Psoas muscle (tissue), 8 donors: ENCODE data around the gene PRND. TPM values are rescaled to one million over a fixed set of nuclear protein-coding genes. Genes with fewer than 3 reads are reported as not detected.

Source experiments
- ATAC-seq, 4 donors: fragments of 200-7000 bp; cut with Tn5 transposase; one replicate each; pipeline ENCODE4 v1.9.1; 2020; ENCODE audit warnings: moderate library complexity in 3 of 4, mild to moderate bottlenecking in 2 of 4
- DNase-seq, 2 donors: peaks; one replicate each; pipeline ENCODE4 v3.0.0-alpha.2; 2020
- H3K27ac ChIP-seq: fragments of 200-600 bp; one replicate; pipeline ENCODE4 v1.8.0; 2022
- H3K27me3 ChIP-seq, 3 donors: fragments of 200-600 bp in 1 of 3; one replicate each; pipeline versions ENCODE4 v1.6.1 to v1.8.0; 2013 to 2022; ENCODE audit warnings: low read length in 2 of 3, mild to moderate bottlenecking in 2 of 3, moderate library complexity in 1 of 3; ENCODE audit not compliant: insufficient read depth in 3 of 3
- H3K36me3 ChIP-seq, 2 donors: fragments of 200-600 bp in 1 of 2; one replicate each; pipeline versions ENCODE4 v1.6.1 to v1.8.0; 2013 to 2022; ENCODE audit warnings: low read depth in 1 of 2, mild to moderate bottlenecking in 1 of 2, moderate library complexity in 1 of 2; ENCODE audit not compliant: insufficient read depth in 1 of 2
- H3K4me1 ChIP-seq: fragments of 200-600 bp; one replicate; pipeline ENCODE4 v1.8.0; 2022
- H3K4me3 ChIP-seq: fragments of 200-600 bp; one replicate; pipeline ENCODE4 v1.8.0; 2022; ENCODE audit warnings: mild to moderate bottlenecking
- H3K9me3 ChIP-seq: fragments of 200-600 bp; one replicate; pipeline ENCODE4 v1.8.0; 2022
- CTCF ChIP-seq: fragments of 200-600 bp; IDR thresholded peaks from one replicate; pipeline ENCODE4 v1.8.0; 2022; ENCODE audit warnings: antibody characterized with exemption
- WGBS, 3 donors: extraction: QIAGEN DNeasy Blood & Tissue Kit; methylation state at CpG; one replicate each; pipeline versions ENCODE4 v1.1.6 to v1.1.7; 2013; 5-methylcytosine and 5-hydroxymethylcytosine counted together
- intact Hi-C, 2 donors: fragments of 100-400 bp; cut with DNase I; formaldehyde crosslinking; loops; one replicate each; pipeline versions ENCODE4 v1.11.0 to v1.14.2; 2022
- long read RNA-seq, 2 donors: library from polyadenylated mRNA; unstranded; transcript quantifications; one replicate each; pipeline ENCODE4 v2.0.0, GENCODE V29; 2021
- polyA plus RNA-seq, 3 donors: library from polyadenylated mRNA; stranded (reverse); fragments of 200-250 nt; gene quantifications; one replicate each; pipeline ENCODE4 v1.2.3, GENCODE V29; 2013
- total RNA-seq, 4 donors: library from RNA; stranded (reverse); fragmentation: NEBNext Ultra II Directional in 2 of 4; extraction: Animal tissue kit (Norgen Biotek cat#: 25700) in 2 of 4; gene quantifications; one replicate each; pipeline versions ENCODE4 v1.2.1 to v1.2.4, GENCODE V29; 2021 to 2023
- donor health status: healthy with polysubstance abuse.
- donor health status: DM: no; HTN: no; CAD: no; lungs with moderate emphysema.
- donor health status: Bipolar disorder and iron deficiency.
- donor health status: healthy.
- donor health status: DM: yes; HTN: yes; CAD: no.
- donor health status: DM: no; HTN: no; CAD: no.
- donor health status: DM: no; HTN: no; CAD: no.
- donor health status: DM: yes; HTN: yes; CAD: no.

Gene PRND
- not detected for total RNA-seq
- not detected for polyA plus RNA-seq
- long read RNA-seq, donor 1 = 0 reads
- long read RNA-seq, donor 2 = 0 reads

DNA sequence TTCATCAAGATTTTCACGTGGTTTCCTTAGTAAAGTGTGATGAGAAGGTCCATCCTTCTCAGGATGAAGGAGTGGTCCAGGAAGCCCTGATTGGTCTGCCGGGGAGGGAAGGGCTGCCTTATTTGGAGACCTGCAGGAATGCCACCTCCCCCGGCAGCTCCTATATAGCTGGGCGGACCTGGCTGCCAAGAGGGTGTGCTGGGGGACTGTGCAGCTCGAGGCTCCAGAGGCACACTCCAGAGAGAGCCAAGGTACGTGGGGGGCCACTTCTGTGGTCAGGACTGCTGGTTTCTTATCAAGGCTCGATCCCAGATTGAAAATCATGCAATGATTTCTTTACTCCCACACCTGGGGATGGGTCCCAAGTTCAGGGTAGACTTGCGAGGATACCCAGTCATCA is at the start of gene PRND:
PRND (plus strand) TSS at position 191 of the 400 bp plus-strand sequence. CDS start 2,643 bp downstream, outside the sequence.
- intact Hi-C loops = loop anchor here in 1 of 2 donors (2.0 kb wide), 1 partner anchor 113 kb away; no protein-coding TSS in a partner anchor
- DNase-seq (no peak), ATAC-seq (no peak)
- no peak for TF ChIP-seq CTCF
- Histone ChIP-seq H3K36me3 (no peaks in the 10 kb centered on the region), H3K9me3 (no peaks in the 10 kb centered on the region), H3K4me1 (no peaks in the 10 kb centered on the region), H3K27ac (no peak within 1 kb of the TSS), H3K4me3 (peak within 1 kb of the TSS; percentile 8), H3K27me3 (no peaks in the 10 kb centered on the region)
- WGBS, 3 donors = 83 to 86% (median 84%) methylated on average over 8 of the region's 8 CpGs

DNA sequence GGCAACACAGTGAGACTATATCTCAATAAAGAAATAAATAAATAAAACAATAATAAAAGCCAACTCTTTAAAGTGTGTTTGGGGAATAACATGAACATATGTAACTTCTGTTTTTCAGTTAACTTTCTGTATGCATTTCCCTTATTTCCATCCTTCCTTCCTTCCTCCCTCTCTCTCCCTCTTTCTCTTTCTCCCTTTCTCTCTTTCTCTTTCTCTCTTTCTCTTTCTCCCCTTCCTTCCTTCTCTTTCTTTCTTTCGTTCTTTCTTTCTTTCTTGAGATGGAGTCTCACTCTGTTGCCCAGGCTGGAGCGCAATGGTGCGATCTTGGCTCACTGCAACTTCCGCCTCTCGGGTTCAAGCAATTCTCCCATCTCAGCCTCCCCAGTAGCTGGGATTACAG is 48.8 kb upstream of the PRND start:
- no peaks in the 10 kb centered on the region for H3K9me3 ChIP-seq
- 94 to 98% (median 97%) methylated on average over 5 of the region's 5 CpGs for WGBS, 3 donors
- H3K27ac ChIP-seq = no peak overlapping the region
- no peak overlapping the region for H3K4me3 ChIP-seq
- no peaks in the 10 kb centered on the region for H3K4me1 ChIP-seq
- no peak for DNase-seq
- H3K27me3 ChIP-seq = no peaks in the 10 kb centered on the region
- no peak for ATAC-seq
- no peaks in the 10 kb centered on the region for H3K36me3 ChIP-seq
- no peak for TF ChIP-seq CTCF
- intact Hi-C loops = no loop called here

GRCh38 chr20:4673371-4674001 is 48.2 kb upstream of the PRND start:
- WGBS, 3 donors = 59 to 65% (median 65%) methylated on average over 5 of the region's 5 CpGs
- H3K4me1 ChIP-seq = no peaks in the 10 kb centered on the region
- DNase-seq = no peak
- no peak overlapping the region for H3K4me3 ChIP-seq
- no peak for ATAC-seq
- no peaks in the 10 kb centered on the region for H3K27me3 ChIP-seq
- no peak for TF ChIP-seq CTCF
- H3K27ac ChIP-seq = no peak overlapping the region
- H3K36me3 ChIP-seq = no peaks in the 10 kb centered on the region
- intact Hi-C loops = no loop called here
- H3K9me3 ChIP-seq = no peaks in the 10 kb centered on the region

- no peak for TF ChIP-seq CTCF
- intact Hi-C loops = no loop called here
- no peak overlapping the region for H3K4me3 ChIP-seq
- no peaks in the 10 kb centered on the region for H3K9me3 ChIP-seq
- H3K4me1 ChIP-seq = no peaks in the 10 kb centered on the region
- H3K27ac ChIP-seq = no peak overlapping the region
- ATAC-seq = no peak
- H3K27me3 ChIP-seq = no peaks in the 10 kb centered on the region
- DNase-seq = no peak
- H3K36me3 ChIP-seq = no peaks in the 10 kb centered on the region
Measured at GRCh38 chr20:4674672-4675071, 47.0 kb upstream of the PRND start.

GRCh38 chr20:4677846-4678245 is 43.9 kb upstream of the PRND start:
- no peaks in the 10 kb centered on the region for H3K36me3 ChIP-seq
- no peak for TF ChIP-seq CTCF
- WGBS, 3 donors = 89 to 93% (median 89%) methylated on average over 2 of the region's 2 CpGs
- no peaks in the 10 kb centered on the region for H3K9me3 ChIP-seq
- H3K4me3 ChIP-seq = no peak overlapping the region
- no peak overlapping the region for H3K27ac ChIP-seq
- ATAC-seq (no peak), DNase-seq (no peak)
- no peaks in the 10 kb centered on the region for H3K4me1 ChIP-seq
- intact Hi-C loops = no loop called here
- H3K27me3 ChIP-seq = no peaks in the 10 kb centered on the region
